GM12878 (cell line): ENCODE measurements around the gene NPAS3. TPM values are rescaled to one million over a fixed set of nuclear protein-coding genes. Genes with fewer than 3 reads are reported as not detected.

Source experiments
- ATAC-seq: fragments of 200-7000 bp; cut with Tn5 transposase; 3 replicates; pipeline ENCODE4 v1.9.1; 2020; ENCODE audit warnings: mild to moderate bottlenecking, moderate library complexity
- BruUV-seq: library from RNA; stranded (reverse); fragments of 400-500 nt; replicated peaks from 2 replicates; lab custom pipeline; 2021; lab: Mats Ljungman, UMichigan
- CTCF ChIA-PET: fragments of 300-600 bp; sonication (Branson Sonifier 250); formaldehyde crosslinking; extraction: SDS; loops from one replicate; lab custom pipeline; 2021; ENCODE audit warnings: inconsistent platforms; lab: Yijun Ruan, JAX
- POLR2A ChIA-PET: fragments of 350-600 bp; formaldehyde crosslinking; extraction: SDS; loops from one replicate; lab custom pipeline; 2021; ENCODE audit warnings: inconsistent platforms; lab: Charles Lee
- RAD21 ChIA-PET: fragments of 300-600 bp; sonication (Branson Sonifier 250); formaldehyde crosslinking; loops from one replicate; lab custom pipeline; 2023; ENCODE audit warnings: antibody characterized with exemption; ENCODE audit not compliant: unreplicated experiment; lab: Charles Lee
- SMC1A ChIA-PET: fragments of 300-600 bp; sonication (Branson Sonifier 250); formaldehyde crosslinking; loops from one replicate; lab custom pipeline; 2023; ENCODE audit not compliant: unreplicated experiment, uncharacterized antibody; lab: Charles Lee
- DNase-seq: peaks from one replicate; pipeline ENCODE4 v3.0.0-alpha.2; 2011; ENCODE audit warnings: low read depth, low spot score
- FAIRE-seq: peaks from 3 replicates; lab custom pipeline; 2011; peaks lifted over from hg19 to GRCh38; lab: Jason Lieb, UNC
- H2AFZ ChIP-seq: 2 replicates; pipeline ENCODE4 v1.6.0; 2011; ENCODE audit warnings: low read depth, low read length, control low read depth; ENCODE audit not compliant: control insufficient read depth
- H3K27ac ChIP-seq: 2 replicates; pipeline ENCODE4 v1.5.1; 2011; ENCODE audit warnings: control low read depth; ENCODE audit not compliant: control insufficient read depth, insufficient read depth
- H3K27me3 ChIP-seq, 2 experiments: replicated peaks in 1 of 2; 2 replicates each; pipeline versions ENCODE4 v1.6.0 to v1.6.1; 2011; ENCODE audit warnings: low read length in 1 of 2; ENCODE audit not compliant: control insufficient read depth in 2 of 2, insufficient read depth in 2 of 2
- H3K36me3 ChIP-seq, 2 experiments: 2 replicates each; pipeline ENCODE4 v1.5.1; 2011; ENCODE audit warnings: low read length in 1 of 2; ENCODE audit not compliant: control insufficient read depth in 2 of 2, insufficient read depth in 2 of 2
- H3K4me1 ChIP-seq: 2 replicates; pipeline ENCODE4 v1.6.1; 2011; ENCODE audit warnings: mild to moderate bottlenecking, low read length, moderate library complexity, mixed read lengths; ENCODE audit not compliant: control insufficient read depth, insufficient read depth
- H3K4me2 ChIP-seq: 2 replicates; pipeline ENCODE4 v1.6.0; 2011; ENCODE audit warnings: control low read depth; ENCODE audit not compliant: control insufficient read depth, insufficient read depth
- H3K4me3 ChIP-seq: fragments of 200-600 bp; sonication (generic); 2 replicates; pipeline ENCODE4 v1.5.1; 2016
- H3K79me2 ChIP-seq: 2 replicates; pipeline ENCODE4 v1.6.0; 2011; ENCODE audit warnings: low read length; ENCODE audit not compliant: control insufficient read depth, insufficient read depth
- H3K9ac ChIP-seq: 2 replicates; pipeline ENCODE4 v1.8.0; 2011; ENCODE audit warnings: low read length, control low read depth, mixed read lengths; ENCODE audit not compliant: control insufficient read depth, insufficient read depth
- H3K9me3 ChIP-seq: replicated peaks from 3 replicates; pipeline ENCODE4 v1.5.1; 2011; ENCODE audit warnings: mild to moderate bottlenecking, low read length; ENCODE audit not compliant: control insufficient read depth, insufficient read depth
- H4K20me1 ChIP-seq: 2 replicates; pipeline ENCODE4 v1.6.0; 2011; ENCODE audit not compliant: control insufficient read depth, insufficient read depth
- CBX3 ChIP-seq: fragments of 200-600 bp; sonication (generic); IDR thresholded peaks from 2 replicates; pipeline ENCODE4 v1.6.1; 2016; ENCODE audit warnings: low read depth, borderline replicate concordance
- CUX1 ChIP-seq: IDR thresholded peaks from 2 replicates; pipeline ENCODE4 v1.6.1; 2012; ENCODE audit warnings: improper control_type of control experiment, low read depth, low read length; ENCODE audit not compliant: insufficient replicate concordance
- DPF2 ChIP-seq: fragments of 450-650 bp; IDR thresholded peaks from 2 replicates; pipeline ENCODE4 v1.6.1; 2017; ENCODE audit warnings: mild to moderate bottlenecking
- EP300 ChIP-seq, 2 experiments: fragments of 150-350 bp in 1 of 2; IDR thresholded peaks; 2 replicates each; pipeline ENCODE4 v1.6.1; 2011 to 2012; ENCODE audit warnings: low read depth in 2 of 2, low read length in 2 of 2, borderline replicate concordance in 1 of 2, improper control_type of control experiment in 1 of 2, inconsistent platforms in 1 of 2; ENCODE audit not compliant: control insufficient read depth in 1 of 2
- EZH2 ChIP-seq: IDR thresholded peaks from 2 replicates; pipeline ENCODE4 v1.6.1; 2012; ENCODE audit warnings: low read depth, mild to moderate bottlenecking, control low read depth, inconsistent platforms, low read length, borderline replicate concordance; ENCODE audit not compliant: control insufficient read depth
- MXI1 ChIP-seq: fragments of 150-350 bp; IDR thresholded peaks from 2 replicates; pipeline ENCODE4 v1.6.1; 2011; ENCODE audit warnings: low read depth, mild to moderate bottlenecking, inconsistent platforms, low read length, improper control_type of control experiment
- MYB ChIP-seq: fragments of 150-350 bp; IDR thresholded peaks from 2 replicates; pipeline ENCODE4 v1.6.1; 2014; ENCODE audit warnings: mild to moderate bottlenecking, low read depth, low read length, borderline replicate concordance
- MYC ChIP-seq: IDR thresholded peaks from 2 replicates; pipeline ENCODE4 v1.6.1; 2011; ENCODE audit warnings: mild to moderate bottlenecking, low read length, moderate library complexity, inconsistent platforms; ENCODE audit not compliant: insufficient read depth, insufficient replicate concordance, insufficient read length, severe bottlenecking
- NBN ChIP-seq: fragments of 450-650 bp; IDR thresholded peaks from 2 replicates; pipeline ENCODE4 v1.6.1; 2016
- NR2F1 ChIP-seq: fragments of 450-650 bp; conservative IDR thresholded peaks from 2 replicates; pipeline ENCODE4 v1.6.1; 2017; ENCODE audit warnings: mild to moderate bottlenecking
- RBBP5 ChIP-seq: fragments of 200-600 bp; sonication (generic); conservative IDR thresholded peaks from 2 replicates; pipeline ENCODE4 v1.6.1; 2016
- TBL1XR1 ChIP-seq: IDR thresholded peaks from 2 replicates; pipeline ENCODE4 v1.6.1; 2012; ENCODE audit warnings: low read depth, low read length, improper control_type of control experiment
- WGBS: methylation state at CpG from one replicate; pipeline ENCODE4 v1.1.6; 2016; ENCODE audit warnings: low lambda C conversion rate; ENCODE audit not compliant: insufficient replicate concordance, insufficient coverage; ENCODE audit errors: missing lambda C conversion rate; 5-methylcytosine and 5-hydroxymethylcytosine counted together
- in situ Hi-C: fragments of 300-500 bp; cut with MboI; formaldehyde crosslinking; loops from 9 replicates; pipeline ENCODE4 v1.14.3; 2018; ENCODE audit warnings: mixed read lengths
- intact Hi-C: fragments of 100-400 bp; cut with micrococcal nuclease; formaldehyde crosslinking; loops from one replicate; pipeline ENCODE4 v1.14.2; 2022; ENCODE audit not compliant: unreplicated experiment
- polyA plus RNA-seq, 11 experiments: library from polyadenylated mRNA; depleted of rRNA in 4 of 11; unstranded in 6 of 11; stranded (reverse) in 5 of 11; fragments of >200 nt; fragmentation: Nextera tagmentation in 4 of 11; fragmentation: Illumina TruSeq in 1 of 11; extraction: Ambion mirVana in 4 of 11; extraction: Trizol in 1 of 11; gene quantifications; 1 replicate in 1 of 11; 2 replicates in 10 of 11; pipeline versions ENCODE4 v1.2.1 to v1.2.3, GENCODE V29; 2011 to 2016; ENCODE audit warnings: inconsistent platforms in 2 of 11, missing spikeins in 2 of 11, low read depth in 1 of 11
- total RNA-seq, 4 experiments: library from RNA; depleted of rRNA in 3 of 4; stranded (reverse); fragments of >200 nt in 3 of 4; fragmentation: Illumina TruSeq in 1 of 4; extraction: Trizol in 1 of 4; gene quantifications; 2 replicates each; pipeline versions ENCODE4 v1.2.1 to v1.2.3, GENCODE V29; 2013 to 2021
- TF ChIP-seq, protein P1 (sequence below): fragments of 450-650 bp; IDR thresholded peaks from 2 replicates; pipeline ENCODE4 v1.6.1; 2018; ENCODE audit warnings: mild to moderate bottlenecking, low read depth, moderate library complexity; ENCODE audit not compliant: partially characterized antibody

The NPAS3 gene
- total and polyA plus RNA-seq, 10 of the 15 experiments (the other 5 are each of a cell fraction or from before 2014, with no cell fraction given) = under 0.01 to 2.7 (median 0.03) TPM; not detected in 6

DNA sequence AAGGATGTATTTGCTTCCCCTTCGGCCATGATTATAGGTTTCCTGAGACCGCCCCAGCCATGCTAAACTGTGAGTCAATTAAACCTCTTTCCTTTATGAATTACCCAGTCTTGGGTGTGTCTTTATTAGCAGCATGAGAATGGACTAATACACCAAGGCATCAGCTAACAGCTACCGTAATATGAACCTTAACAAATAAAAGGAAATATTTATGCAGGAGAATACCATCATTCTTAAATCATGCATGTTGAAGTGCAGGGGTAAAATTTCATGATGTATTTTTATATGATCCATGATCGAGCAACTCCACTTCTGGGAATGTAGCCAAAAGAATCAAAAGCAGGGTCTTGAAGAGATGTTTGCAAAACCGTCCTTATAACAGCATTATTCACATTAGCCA, 379.0 kb downstream of the NPAS3 start (continued):
- TF ChIP-seq EZH2 (no peak), CUX1 (no peak), DPF2 (no peak)

GRCh38 chr14:33323979-33324378, 385.3 kb downstream of the NPAS3 start:
- intact Hi-C loops = no loop called here
- BruUV-seq = no TSS peak
- ATAC-seq (no peak), DNase-seq (no peak), FAIRE-seq (no peak)
- ChIA-PET CTCF (no interaction called here), RAD21 (no interaction called here), POLR2A (no interaction called here), SMC1A (interaction anchor here (0.8 to 1.8 kb wide), 2 partner anchors 9 to 11 kb away, joined by 4 read pairs; no protein-coding TSS in a partner anchor)
- Histone ChIP-seq H3K9me3 (no peaks in the 10 kb centered on the region), H4K20me1 (no peaks in the 10 kb centered on the region), H3K4me3 (no peak overlapping the region), H3K79me2 (no peaks in the 10 kb centered on the region), H2AFZ (no peak overlapping the region), H3K36me3 (no peaks in the 10 kb centered on the region), H3K4me1 (no peaks in the 10 kb centered on the region), H3K4me2 (no peak overlapping the region), H3K27me3 (no peaks in the 10 kb centered on the region), H3K9ac (no peak overlapping the region), H3K27ac (no peak overlapping the region)
- in situ Hi-C loops = no loop called here
- WGBS = 27% methylated on average over 7 of the region's 7 CpGs
- TF ChIP-seq EP300 (IDR thresholded peaks at IDR 0.05; ENCODE audit: borderline replicate concordance in 1 of 2, control insufficient read depth in 1 of 2, low read depth in 2 of 2, low read length in 2 of 2) = no peak
- TF ChIP-seq RBBP5 = no peak
- no peak for TF ChIP-seq MXI1
- no peak for TF ChIP-seq TBL1XR1
- TF ChIP-seq MYC = no peak
- no peak for TF ChIP-seq NBN
- TF ChIP-seq, protein P1, sequence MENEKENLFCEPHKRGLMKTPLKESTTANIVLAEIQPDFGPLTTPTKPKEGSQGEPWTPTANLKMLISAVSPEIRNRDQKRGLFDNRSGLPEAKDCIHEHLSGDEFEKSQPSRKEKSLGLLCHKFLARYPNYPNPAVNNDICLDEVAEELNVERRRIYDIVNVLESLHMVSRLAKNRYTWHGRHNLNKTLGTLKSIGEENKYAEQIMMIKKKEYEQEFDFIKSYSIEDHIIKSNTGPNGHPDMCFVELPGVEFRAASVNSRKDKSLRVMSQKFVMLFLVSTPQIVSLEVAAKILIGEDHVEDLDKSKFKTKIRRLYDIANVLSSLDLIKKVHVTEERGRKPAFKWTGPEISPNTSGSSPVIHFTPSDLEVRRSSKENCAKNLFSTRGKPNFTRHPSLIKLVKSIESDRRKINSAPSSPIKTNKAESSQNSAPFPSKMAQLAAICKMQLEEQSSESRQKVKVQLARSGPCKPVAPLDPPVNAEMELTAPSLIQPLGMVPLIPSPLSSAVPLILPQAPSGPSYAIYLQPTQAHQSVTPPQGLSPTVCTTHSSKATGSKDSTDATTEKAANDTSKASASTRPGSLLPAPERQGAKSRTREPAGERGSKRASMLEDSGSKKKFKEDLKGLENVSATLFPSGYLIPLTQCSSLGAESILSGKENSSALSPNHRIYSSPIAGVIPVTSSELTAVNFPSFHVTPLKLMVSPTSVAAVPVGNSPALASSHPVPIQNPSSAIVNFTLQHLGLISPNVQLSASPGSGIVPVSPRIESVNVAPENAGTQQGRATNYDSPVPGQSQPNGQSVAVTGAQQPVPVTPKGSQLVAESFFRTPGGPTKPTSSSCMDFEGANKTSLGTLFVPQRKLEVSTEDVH = no peak
- TF ChIP-seq MYB = no peak
- TF ChIP-seq CBX3 = no peak
- no peak for TF ChIP-seq NR2F1
